Gastrocnemius medialis (tissue), 4 donors: Measurements from ENCODE around the gene HRK.

Experiments
- POLR2A ChIP-seq, 2 donors: fragments of 450-650 bp; IDR thresholded peaks; one replicate each; pipeline ENCODE4 v1.6.1; 2017; ENCODE audit warnings: antibody characterized with exemption in 2 of 2, mild to moderate bottlenecking in 2 of 2, moderate library complexity in 2 of 2
- TF ChIP-seq, protein P1 (sequence below), 5 experiments: fragments of 450-650 bp in 3 of 5; fragments of 200-600 bp in 2 of 5; sonication (generic) in 2 of 5; IDR thresholded peaks in 4 of 5; conservative IDR thresholded peaks in 1 of 5; 1 replicate in 4 of 5; 2 replicates in 1 of 5; pipeline ENCODE4 v1.5.1; 2016 to 2019; ENCODE audit warnings: antibody characterized with exemption in 5 of 5, mild to moderate bottlenecking in 3 of 5, moderate library complexity in 3 of 5

DNA sequence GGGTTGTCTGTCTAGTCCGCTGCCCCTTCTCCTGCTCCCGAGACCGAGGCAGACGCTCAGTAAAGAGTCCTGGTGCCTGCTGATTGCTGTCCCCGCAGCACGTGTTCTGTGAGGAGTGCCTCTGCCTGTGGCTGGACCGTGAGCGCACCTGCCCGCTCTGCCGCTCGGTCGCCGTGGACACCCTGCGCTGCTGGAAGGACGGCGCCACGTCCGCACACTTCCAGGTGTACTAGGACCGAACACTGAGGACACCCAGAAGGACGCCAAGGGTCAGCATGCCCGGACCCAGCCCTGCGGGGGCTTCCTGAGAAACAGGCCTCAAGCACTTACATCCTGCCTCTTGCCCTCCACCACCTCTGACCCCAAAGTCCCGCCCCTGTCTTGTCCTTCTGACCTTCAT lies 32.0 kb downstream of the HRK start:
- TF ChIP-seq POLR2A (IDR thresholded peaks at IDR 0.05), result no peak
- TF ChIP-seq, protein P1, sequence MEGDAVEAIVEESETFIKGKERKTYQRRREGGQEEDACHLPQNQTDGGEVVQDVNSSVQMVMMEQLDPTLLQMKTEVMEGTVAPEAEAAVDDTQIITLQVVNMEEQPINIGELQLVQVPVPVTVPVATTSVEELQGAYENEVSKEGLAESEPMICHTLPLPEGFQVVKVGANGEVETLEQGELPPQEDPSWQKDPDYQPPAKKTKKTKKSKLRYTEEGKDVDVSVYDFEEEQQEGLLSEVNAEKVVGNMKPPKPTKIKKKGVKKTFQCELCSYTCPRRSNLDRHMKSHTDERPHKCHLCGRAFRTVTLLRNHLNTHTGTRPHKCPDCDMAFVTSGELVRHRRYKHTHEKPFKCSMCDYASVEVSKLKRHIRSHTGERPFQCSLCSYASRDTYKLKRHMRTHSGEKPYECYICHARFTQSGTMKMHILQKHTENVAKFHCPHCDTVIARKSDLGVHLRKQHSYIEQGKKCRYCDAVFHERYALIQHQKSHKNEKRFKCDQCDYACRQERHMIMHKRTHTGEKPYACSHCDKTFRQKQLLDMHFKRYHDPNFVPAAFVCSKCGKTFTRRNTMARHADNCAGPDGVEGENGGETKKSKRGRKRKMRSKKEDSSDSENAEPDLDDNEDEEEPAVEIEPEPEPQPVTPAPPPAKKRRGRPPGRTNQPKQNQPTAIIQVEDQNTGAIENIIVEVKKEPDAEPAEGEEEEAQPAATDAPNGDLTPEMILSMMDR (IDR thresholded peaks at IDR 0.05 in 4 of 5, conservative IDR thresholded peaks at IDR 0.05 in 1 of 5), result no peak
